GM19025 (cell line): ENCODE measurements around the gene MCOLN2.
"Not testable (repeated sequence)": the region's sequence is repeated elsewhere in the genome, so short reads cannot be mapped to it uniquely, and the experiment has no call there.

Source experiments
- ATAC-seq: cut with Tn5 transposase; IDR thresholded peaks from one replicate; pipeline ENCODE4 v1.9.1; 2021; ENCODE audit warnings: mild to moderate bottlenecking, low read depth, moderate library complexity; ENCODE audit not compliant: unreplicated experiment

MCOLN2 gene

GRCh38 chr1:84907095-84907827 is 89.7 kb downstream of the MCOLN2 start:
- no peak for ATAC-seq

GRCh38 chr1:84902727-84903126 is 94.2 kb downstream of the MCOLN2 start:
- ATAC-seq = not testable (repeated sequence)

GRCh38 chr1:84899969-84900368 is 96.9 kb downstream of the MCOLN2 start:
- ATAC-seq = no peak

GRCh38 chr1:84896279-84896678 is 100.6 kb downstream of the MCOLN2 start:
- ATAC-seq = no peak

GRCh38 chr1:84892705-84893618 is 104.0 kb downstream of the MCOLN2 start, which contains the start of gene LPAR3:
Gene LPAR3 (minus strand): TSS chr1:84893206. CDS start chr1:84866120, 27,086 bp downstream.
- ATAC-seq = no peak

GRCh38 chr1:84890566-84890965 is 106.3 kb downstream of the MCOLN2 start:
- no peak for ATAC-seq

GRCh38 chr1:84889437-84889836 is 107.5 kb downstream of the MCOLN2 start:
- no peak for ATAC-seq

GRCh38 chr1:84888753-84889152 is 108.2 kb downstream of the MCOLN2 start:
- no peak for ATAC-seq

GRCh38 chr1:84887261-84887934 is 109.5 kb downstream of the MCOLN2 start:
- ATAC-seq = no peak

GRCh38 chr1:84885469-84885868 is 111.4 kb downstream of the MCOLN2 start:
- no peak for ATAC-seq

GRCh38 chr1:84884671-84885389 is 112.1 kb downstream of the MCOLN2 start:
- no peak for ATAC-seq

GRCh38 chr1:84883286-84883685 is 113.6 kb downstream of the MCOLN2 start:
- ATAC-seq = no peak

GRCh38 chr1:84877592-84877991 is 119.3 kb downstream of the MCOLN2 start:
- no peak for ATAC-seq

GRCh38 chr1:84876353-84876752 is 120.6 kb downstream of the MCOLN2 start:
- ATAC-seq = no peak
